Tibial artery (tissue), 4 donors: Measurements from ENCODE around the gene ATP13A5.

ENCODE experiments used
- DNase-seq, 2 donors: peaks; one replicate each; pipeline ENCODE4 v3.0.0-alpha.2; 2019
- H3K27ac ChIP-seq, 2 donors: fragments of 200-600 bp; sonication (generic) in 1 of 2; 1 replicate in 1 of 2; 2 replicates in 1 of 2; pipeline ENCODE4 v1.5.1; 2018 to 2019; ENCODE audit warnings: mild to moderate bottlenecking in 1 of 2
- H3K27me3 ChIP-seq, 2 donors: fragments of 200-600 bp; sonication (generic) in 1 of 2; one replicate each; pipeline versions ENCODE4 v1.5.1 to v1.6.0; 2016 to 2019
- H3K36me3 ChIP-seq, 3 donors: fragments of 200-600 bp; sonication (generic) in 2 of 3; one replicate each; pipeline ENCODE4 v1.5.1; 2016 to 2019; ENCODE audit warnings: mild to moderate bottlenecking in 2 of 3
- H3K4me1 ChIP-seq, 4 donors: fragments of 200-600 bp; sonication (generic) in 2 of 4; 1 replicate in 3 of 4; 2 replicates in 1 of 4; pipeline ENCODE4 v1.5.1; 2016 to 2019
- H3K4me3 ChIP-seq, 2 donors: fragments of 200-600 bp; sonication (generic) in 1 of 2; 1 replicate in 1 of 2; 2 replicates in 1 of 2; pipeline ENCODE4 v1.5.1; 2018 to 2019; ENCODE audit warnings: mild to moderate bottlenecking in 2 of 2
- H3K9me3 ChIP-seq, 3 donors: fragments of 200-600 bp; sonication (generic) in 1 of 3; one replicate each; pipeline ENCODE4 v1.5.1; 2016 to 2019
- intact Hi-C: fragments of 100-400 bp; cut with DNase I; formaldehyde crosslinking; loops from one replicate; pipeline ENCODE4 v1.15.0; 2023; ENCODE audit warnings: low total_unique reads
- TF ChIP-seq, protein P1 (sequence below), 2 experiments: fragments of 200-600 bp in 1 of 2; fragments of 450-650 bp in 1 of 2; IDR thresholded peaks; one replicate each; pipeline ENCODE4 v1.5.1; 2017 to 2019; ENCODE audit warnings: antibody characterized with exemption in 2 of 2, mild to moderate bottlenecking in 1 of 2, moderate library complexity in 1 of 2

Gene ATP13A5

DNA sequence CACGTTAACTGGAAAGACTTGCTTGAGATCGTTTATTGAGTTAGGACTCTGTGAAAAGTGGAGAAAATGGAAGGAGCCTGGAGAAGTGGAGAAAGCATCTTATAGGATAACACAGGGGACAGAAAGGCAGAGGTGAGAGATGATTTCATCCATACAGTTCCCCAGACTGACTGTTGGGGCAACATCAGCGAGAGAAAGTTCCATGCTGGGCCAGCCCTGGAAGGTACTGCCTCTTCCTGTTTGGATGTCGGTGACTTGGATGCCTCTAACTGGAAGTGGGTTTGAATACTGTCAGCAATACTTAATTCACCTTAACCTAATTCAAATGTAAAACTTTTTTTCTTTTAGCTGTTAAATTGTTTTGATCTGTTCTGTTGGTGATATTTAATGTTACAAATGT, 32.3 kb downstream of the ATP13A5 start:
- Histone ChIP-seq H3K27ac (no peak overlapping the region), H3K4me3 (no peak overlapping the region), H3K36me3 (no peaks in the 10 kb centered on the region), H3K27me3 (no peaks in the 10 kb centered on the region), H3K9me3 (no peaks in the 10 kb centered on the region), H3K4me1 (no peaks in the 10 kb centered on the region)
- intact Hi-C loops, result no loop called here
- TF ChIP-seq, protein P1, sequence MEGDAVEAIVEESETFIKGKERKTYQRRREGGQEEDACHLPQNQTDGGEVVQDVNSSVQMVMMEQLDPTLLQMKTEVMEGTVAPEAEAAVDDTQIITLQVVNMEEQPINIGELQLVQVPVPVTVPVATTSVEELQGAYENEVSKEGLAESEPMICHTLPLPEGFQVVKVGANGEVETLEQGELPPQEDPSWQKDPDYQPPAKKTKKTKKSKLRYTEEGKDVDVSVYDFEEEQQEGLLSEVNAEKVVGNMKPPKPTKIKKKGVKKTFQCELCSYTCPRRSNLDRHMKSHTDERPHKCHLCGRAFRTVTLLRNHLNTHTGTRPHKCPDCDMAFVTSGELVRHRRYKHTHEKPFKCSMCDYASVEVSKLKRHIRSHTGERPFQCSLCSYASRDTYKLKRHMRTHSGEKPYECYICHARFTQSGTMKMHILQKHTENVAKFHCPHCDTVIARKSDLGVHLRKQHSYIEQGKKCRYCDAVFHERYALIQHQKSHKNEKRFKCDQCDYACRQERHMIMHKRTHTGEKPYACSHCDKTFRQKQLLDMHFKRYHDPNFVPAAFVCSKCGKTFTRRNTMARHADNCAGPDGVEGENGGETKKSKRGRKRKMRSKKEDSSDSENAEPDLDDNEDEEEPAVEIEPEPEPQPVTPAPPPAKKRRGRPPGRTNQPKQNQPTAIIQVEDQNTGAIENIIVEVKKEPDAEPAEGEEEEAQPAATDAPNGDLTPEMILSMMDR (IDR thresholded peaks at IDR 0.05), result no peak
- DNase-seq, result no peak

GRCh38 chr3:193345431-193345830, 33.1 kb downstream of the ATP13A5 start:
- Histone ChIP-seq H3K4me1 (no peaks in the 10 kb centered on the region), H3K27ac (no peak overlapping the region), H3K36me3 (no peaks in the 10 kb centered on the region), H3K4me3 (no peak overlapping the region), H3K9me3 (no peaks in the 10 kb centered on the region), H3K27me3 (no peaks in the 10 kb centered on the region)
- TF ChIP-seq, protein P1 (IDR thresholded peaks at IDR 0.05), result no peak
- DNase-seq, result no peak
- intact Hi-C loops, result no loop called here

DNA sequence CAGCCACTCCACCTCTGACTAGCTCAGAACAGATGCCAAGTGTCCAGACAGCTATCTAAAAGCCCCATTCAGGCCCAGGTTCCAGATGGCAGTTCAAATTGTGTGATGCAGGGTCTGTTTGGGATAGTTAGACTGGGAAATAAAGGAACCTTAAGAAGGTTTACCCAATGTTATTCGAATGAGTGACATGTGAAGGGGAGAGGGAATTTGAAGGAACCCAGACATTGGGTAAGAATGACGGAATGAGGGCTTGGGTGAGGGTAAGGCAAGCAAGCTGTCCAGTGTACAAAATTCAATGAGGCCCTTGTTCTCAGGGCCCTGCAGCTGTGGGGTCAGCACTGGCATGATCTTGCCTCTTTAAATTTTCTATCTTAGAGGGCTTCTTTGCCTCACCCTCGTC, 34.1 kb downstream of the ATP13A5 start:
- Histone ChIP-seq H3K27ac (no peak overlapping the region), H3K27me3 (no peaks in the 10 kb centered on the region), H3K4me3 (no peak overlapping the region), H3K9me3 (no peaks in the 10 kb centered on the region), H3K36me3 (no peaks in the 10 kb centered on the region), H3K4me1 (no peaks in the 10 kb centered on the region)
- no peak for DNase-seq
- intact Hi-C loops, result no loop called here
- TF ChIP-seq, protein P1 (IDR thresholded peaks at IDR 0.05), result no peak

DNA sequence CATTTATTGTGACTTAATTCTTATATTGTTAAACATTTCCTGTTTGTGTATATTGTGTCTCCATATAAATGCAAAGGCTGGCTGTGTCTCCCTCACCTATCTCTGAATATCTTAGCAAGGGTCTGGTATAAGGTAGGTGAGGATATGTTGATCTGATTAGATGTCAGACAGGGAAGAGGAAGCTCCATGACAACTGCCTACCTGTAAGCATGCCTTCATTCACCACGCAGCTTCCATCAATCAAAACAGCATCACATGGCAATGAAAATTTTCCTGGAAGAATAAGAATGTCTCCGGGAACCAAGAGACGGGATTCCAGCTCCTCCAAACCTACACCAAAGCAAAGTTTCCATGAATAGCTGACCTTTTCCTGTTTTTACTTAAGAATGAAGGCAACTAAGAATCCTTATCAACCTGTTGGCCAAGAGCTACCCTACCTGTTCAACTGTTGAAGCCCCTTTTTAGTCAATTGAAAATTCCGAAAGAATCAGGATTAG, 34.8 kb downstream of the ATP13A5 start:
- Histone ChIP-seq H3K4me3 (no peak overlapping the region), H3K36me3 (no peaks in the 10 kb centered on the region), H3K9me3 (no peaks in the 10 kb centered on the region), H3K27me3 (no peaks in the 10 kb centered on the region), H3K27ac (no peak overlapping the region), H3K4me1 (no peaks in the 10 kb centered on the region)
- DNase-seq, result no peak
- intact Hi-C loops, result no loop called here
- TF ChIP-seq, protein P1 (IDR thresholded peaks at IDR 0.05), result no peak

GRCh38 chr3:193342551-193342950, 36.0 kb downstream of the ATP13A5 start:
- Histone ChIP-seq H3K9me3 (no peaks in the 10 kb centered on the region), H3K4me1 (no peaks in the 10 kb centered on the region), H3K4me3 (no peak overlapping the region), H3K36me3 (no peaks in the 10 kb centered on the region), H3K27me3 (no peaks in the 10 kb centered on the region), H3K27ac (no peak overlapping the region)
- TF ChIP-seq, protein P1 (IDR thresholded peaks at IDR 0.05), result no peak
- no peak for DNase-seq
- intact Hi-C loops, result no loop called here

GRCh38 chr3:193335031-193335430, 43.5 kb downstream of the ATP13A5 start:
- intact Hi-C loops, result no loop called here
- H3K36me3 ChIP-seq, result no peaks in the 10 kb centered on the region
- H3K27ac ChIP-seq, result no peak overlapping the region
- H3K4me3 ChIP-seq, result no peak overlapping the region
- DNase-seq, result no peak
- H3K27me3 ChIP-seq, result no peaks in the 10 kb centered on the region
- TF ChIP-seq, protein P1 (IDR thresholded peaks at IDR 0.05), result no peak
- no peaks in the 10 kb centered on the region for H3K9me3 ChIP-seq
- no peaks in the 10 kb centered on the region for H3K4me1 ChIP-seq
